Right lobe of liver (tissue), 6 donors: ENCODE data around the gene USP2. TPM values are rescaled to one million over a fixed set of nuclear protein-coding genes. Genes with fewer than 3 reads are reported as not detected.

Experiments used
- ATAC-seq, 4 donors: fragments of 200-7000 bp; cut with Tn5 transposase; one replicate each; pipeline ENCODE4 v1.9.1; 2020; ENCODE audit warnings: mild to moderate bottlenecking in 4 of 4, moderate library complexity in 4 of 4
- DNase-seq, 3 donors: peaks; one replicate each; pipeline ENCODE4 v3.0.0-alpha.2; 2020
- H3K27ac ChIP-seq, 3 donors: fragments of 200-600 bp; one replicate each; pipeline ENCODE4 v1.8.0; 2022
- H3K27me3 ChIP-seq, 2 donors: fragments of 200-600 bp; one replicate each; pipeline ENCODE4 v1.8.0; 2022
- H3K36me3 ChIP-seq, 4 donors: fragments of 200-600 bp; sonication (generic) in 1 of 4; one replicate each; pipeline versions ENCODE4 v1.5.1 to v1.8.0; 2017 to 2022; ENCODE audit warnings: control low read depth in 1 of 4
- H3K4me1 ChIP-seq, 4 donors: fragments of 200-600 bp; sonication (generic) in 1 of 4; one replicate each; pipeline versions ENCODE4 v1.5.1 to v1.8.0; 2017 to 2022; ENCODE audit warnings: control low read depth in 1 of 4
- H3K4me3 ChIP-seq, 3 donors: fragments of 200-600 bp; one replicate each; pipeline ENCODE4 v1.8.0; 2022
- H3K9me3 ChIP-seq, 4 donors: fragments of 200-600 bp; sonication (generic) in 1 of 4; one replicate each; pipeline versions ENCODE4 v1.5.1 to v1.8.0; 2017 to 2022; ENCODE audit warnings: control low read depth in 1 of 4
- POLR2A ChIP-seq: fragments of 450-650 bp; IDR thresholded peaks from one replicate; pipeline ENCODE4 v1.6.1; 2017; ENCODE audit warnings: antibody characterized with exemption, mild to moderate bottlenecking
- WGBS: methylation state at CpG from one replicate; pipeline ENCODE4 v1.1.6; 2018; ENCODE audit warnings: low coverage, low lambda C conversion rate; ENCODE audit not compliant: insufficient coverage; ENCODE audit errors: missing lambda C conversion rate; 5-methylcytosine and 5-hydroxymethylcytosine counted together
- intact Hi-C, 2 donors: fragments of 100-400 bp; cut with DNase I; formaldehyde crosslinking; loops; one replicate each; pipeline versions ENCODE4 v1.11.2 to v1.14.1; 2022
- total RNA-seq, 6 experiments: library from RNA; depleted of rRNA in 2 of 6; stranded (reverse); fragments of >200 nt in 2 of 6; fragmentation: NEBNext Ultra II Directional in 3 of 6; extraction: Animal tissue kit (Norgen Biotek cat#: 25700) in 3 of 6; gene quantifications; one replicate each; pipeline versions ENCODE4 v1.1.0 to v1.2.4, GENCODE V29; 2016 to 2023
- TF ChIP-seq, protein P1 (sequence below), 4 donors: fragments of 200-600 bp in 3 of 4; fragments of 450-650 bp in 1 of 4; IDR thresholded peaks; one replicate each; pipeline versions ENCODE4 v1.5.1 to v1.8.0; 2016 to 2022; ENCODE audit warnings: antibody characterized with exemption in 4 of 4, mild to moderate bottlenecking in 2 of 4
- donor health status: DM: no; HTN: yes; CAD: no.
- donor health status: DM: no; HTN: no; CAD: no.
- donor health status: DM: no; HTN: no; CAD: no.
- donor health status: DM: no; HTN: yes; CAD: no.
- donor health status: DM: no; HTN: yes; CAD: no.

Gene USP2
- total RNA-seq, 6 experiments from 2014 or later: 1.3 to 25.9 (median 4.6) TPM

DNA sequence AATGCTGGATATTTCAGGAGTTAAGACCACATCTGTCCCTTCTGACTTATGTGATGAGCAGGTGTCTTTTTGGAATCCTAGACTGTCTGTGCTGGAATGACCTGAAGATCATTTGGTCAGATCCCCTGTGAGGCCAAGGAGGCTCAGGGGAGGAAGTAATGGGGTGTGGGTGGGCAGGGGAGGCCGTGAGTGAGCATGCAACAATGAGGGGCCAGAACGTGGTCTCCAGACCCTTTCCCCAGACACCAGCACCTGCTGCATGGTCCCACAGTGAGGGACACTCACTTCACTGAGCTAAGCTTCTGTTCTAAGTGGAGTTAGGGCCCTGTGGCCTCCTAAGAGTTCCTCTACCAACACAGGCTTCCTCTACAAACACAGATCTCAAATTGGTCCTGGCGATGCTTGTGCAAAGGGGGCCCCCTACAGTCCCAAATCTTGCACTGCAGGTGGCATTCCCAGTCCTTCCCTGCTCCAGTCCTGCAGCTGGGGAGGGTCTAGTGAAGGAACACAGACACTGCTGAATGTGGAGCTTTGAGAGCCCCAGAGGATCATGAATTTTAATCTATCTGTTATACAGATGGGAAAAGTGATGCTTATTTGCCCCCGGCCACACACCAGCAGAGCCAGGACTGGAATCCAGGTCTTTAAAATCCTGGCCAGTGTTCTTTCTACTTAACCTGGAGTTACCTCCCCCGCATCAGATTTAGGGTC, 7.4 kb downstream of the USP2 start:
- no peaks in the 10 kb centered on the region for H3K27me3 ChIP-seq
- DNase-seq (peak in 2 of 3 donors; percentile 65 to 74), ATAC-seq (peak; percentile 24 to 65 (median 56))
- H3K27ac ChIP-seq: peak overlapping the region in 1 of 3 donors; percentile 82
- TF ChIP-seq, protein P1, sequence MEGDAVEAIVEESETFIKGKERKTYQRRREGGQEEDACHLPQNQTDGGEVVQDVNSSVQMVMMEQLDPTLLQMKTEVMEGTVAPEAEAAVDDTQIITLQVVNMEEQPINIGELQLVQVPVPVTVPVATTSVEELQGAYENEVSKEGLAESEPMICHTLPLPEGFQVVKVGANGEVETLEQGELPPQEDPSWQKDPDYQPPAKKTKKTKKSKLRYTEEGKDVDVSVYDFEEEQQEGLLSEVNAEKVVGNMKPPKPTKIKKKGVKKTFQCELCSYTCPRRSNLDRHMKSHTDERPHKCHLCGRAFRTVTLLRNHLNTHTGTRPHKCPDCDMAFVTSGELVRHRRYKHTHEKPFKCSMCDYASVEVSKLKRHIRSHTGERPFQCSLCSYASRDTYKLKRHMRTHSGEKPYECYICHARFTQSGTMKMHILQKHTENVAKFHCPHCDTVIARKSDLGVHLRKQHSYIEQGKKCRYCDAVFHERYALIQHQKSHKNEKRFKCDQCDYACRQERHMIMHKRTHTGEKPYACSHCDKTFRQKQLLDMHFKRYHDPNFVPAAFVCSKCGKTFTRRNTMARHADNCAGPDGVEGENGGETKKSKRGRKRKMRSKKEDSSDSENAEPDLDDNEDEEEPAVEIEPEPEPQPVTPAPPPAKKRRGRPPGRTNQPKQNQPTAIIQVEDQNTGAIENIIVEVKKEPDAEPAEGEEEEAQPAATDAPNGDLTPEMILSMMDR (IDR thresholded peaks at IDR 0.05): peak; percentile 90 to 92 (median 92)
- TF ChIP-seq POLR2A: no peak
- H3K9me3 ChIP-seq: no peaks in the 10 kb centered on the region
- intact Hi-C loops: loop anchor here in 1 of 2 donors (10.0 kb wide), 1 partner anchor 101 kb away; no protein-coding TSS in a partner anchor
- H3K36me3 ChIP-seq: no peaks in the 10 kb centered on the region
- peaks cover 0 to 60% (median 20%) of the 10 kb centered on the region in 4 donors for H3K4me1 ChIP-seq
- no peak overlapping the region for H3K4me3 ChIP-seq
- 20% methylated on average over 2 of the region's 5 CpGs for whole genome bisulfite sequencing

GRCh38 chr11:119373059-119373920, 8.2 kb downstream of the USP2 start:
- TF ChIP-seq, protein P1 (IDR thresholded peaks at IDR 0.05): no peak
- no peak for TF ChIP-seq POLR2A
- H3K27ac ChIP-seq: peak overlapping the region in 1 of 3 donors; percentile 82
- intact Hi-C loops: loop anchor here in 1 of 2 donors (10.0 kb wide), 1 partner anchor 102 kb away; no protein-coding TSS in a partner anchor
- H3K9me3 ChIP-seq: no peaks in the 10 kb centered on the region
- no peak overlapping the region for H3K4me3 ChIP-seq
- ATAC-seq: no peak
- H3K27me3 ChIP-seq: no peaks in the 10 kb centered on the region
- H3K4me1 ChIP-seq: peaks cover 0 to 64% (median 20%) of the 10 kb centered on the region in 4 donors
- WGBS: 42% methylated on average over 7 of the region's 23 CpGs
- peak in 1 of 3 donors; percentile 50 for DNase-seq
- H3K36me3 ChIP-seq: no peaks in the 10 kb centered on the region

DNA sequence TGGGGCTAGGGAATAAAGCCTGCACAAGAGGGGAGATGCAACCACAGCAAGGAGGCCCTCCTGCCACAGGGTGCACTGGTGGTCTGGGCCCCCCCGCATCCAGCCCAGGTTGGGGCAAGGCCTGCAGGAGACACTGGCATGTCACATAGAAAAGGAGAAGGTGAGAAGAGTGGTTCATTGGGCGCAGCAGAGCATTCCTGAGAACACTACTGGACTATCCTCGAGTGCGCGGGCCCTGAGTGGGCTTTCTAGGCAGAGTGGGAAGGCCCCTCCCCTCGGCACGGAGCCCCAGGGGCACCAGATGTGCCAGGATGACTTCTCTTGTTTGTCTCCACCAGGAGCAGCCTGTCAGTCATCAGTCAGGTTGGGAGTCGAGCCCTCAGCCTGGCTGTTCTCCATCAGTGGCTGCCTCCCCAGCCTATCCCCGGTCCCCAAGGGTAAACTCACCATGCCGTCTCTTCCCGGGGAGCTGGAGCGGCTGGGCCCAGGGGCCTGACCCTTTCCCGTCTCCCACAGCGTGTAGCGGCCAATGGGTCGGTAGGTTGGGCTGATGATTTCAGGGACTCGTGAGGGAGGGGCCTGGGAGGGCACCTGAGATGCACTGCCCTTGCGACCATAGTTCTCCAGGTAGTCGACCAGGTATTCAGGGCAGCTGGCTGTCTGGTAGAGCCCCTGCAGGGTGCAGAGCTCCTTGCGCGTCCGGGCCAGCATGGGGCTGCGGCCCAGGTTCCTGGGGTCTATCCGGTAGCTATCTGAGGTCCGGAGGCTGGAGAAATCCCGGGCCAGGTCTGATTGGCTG, 9.0 kb downstream of the USP2 start:
- TF ChIP-seq POLR2A: no peak
- TF ChIP-seq, protein P1 (IDR thresholded peaks at IDR 0.05): no peak
- DNase-seq: peak in 2 of 3 donors; percentile 44 to 45
- WGBS: 80% methylated on average over 2 of the region's 26 CpGs
- H3K4me3 ChIP-seq: no peak overlapping the region
- peak overlapping the region in 1 of 3 donors; percentile 10 for H3K27ac ChIP-seq
- H3K4me1 ChIP-seq: peaks cover 0 to 72% (median 24%) of the 10 kb centered on the region in 4 donors
- no peak for ATAC-seq
- H3K36me3 ChIP-seq: no peaks in the 10 kb centered on the region
- no peaks in the 10 kb centered on the region for H3K27me3 ChIP-seq
- intact Hi-C loops: loop anchor here in 1 of 2 donors (10.0 kb wide), 1 partner anchor 102 kb away; no protein-coding TSS in a partner anchor
- no peaks in the 10 kb centered on the region for H3K9me3 ChIP-seq

GRCh38 chr11:119371778-119372182, 9.7 kb downstream of the USP2 start:
- Histone ChIP-seq H3K4me3 (no peak overlapping the region), H3K9me3 (no peaks in the 10 kb centered on the region), H3K27ac (peak overlapping the region in 1 of 3 donors; percentile 96), H3K27me3 (no peaks in the 10 kb centered on the region), H3K36me3 (no peaks in the 10 kb centered on the region), H3K4me1 (peaks cover 0 to 79% (median 24%) of the 10 kb centered on the region in 4 donors)
- DNase-seq: peak; percentile 42 to 53 (median 52)
- intact Hi-C loops: loop anchor here in 1 of 2 donors (10.0 kb wide), 1 partner anchor 103 kb away; no protein-coding TSS in a partner anchor
- 17% methylated on average over 4 of the region's 8 CpGs for WGBS
- ATAC-seq: peak in 1 of 4 donors; percentile 23
- TF ChIP-seq, protein P1 (IDR thresholded peaks at IDR 0.05): peak; percentile 11 to 35 (median 30)
- no peak for TF ChIP-seq POLR2A
